Mesodermal cell (in vitro differentiated cells): ENCODE data around the gene CCDC148.

ENCODE experiments used
- H3K27ac ChIP-seq: 2 replicates; pipeline ENCODE4 v1.7.0; 2013; ENCODE audit warnings: mild to moderate bottlenecking, low read depth, low read length, moderate library complexity; ENCODE audit not compliant: severe bottlenecking
- H3K36me3 ChIP-seq: 2 replicates; pipeline ENCODE4 v1.7.1; 2013; ENCODE audit warnings: mild to moderate bottlenecking, low read length, moderate library complexity; ENCODE audit not compliant: control insufficient read depth, insufficient read depth
- H3K4me1 ChIP-seq: one replicate; pipeline ENCODE4 v1.7.1; 2013; ENCODE audit warnings: mild to moderate bottlenecking, low read length; ENCODE audit not compliant: insufficient read depth, control insufficient read depth, poor library complexity, severe bottlenecking
- H3K4me3 ChIP-seq: 2 replicates; pipeline ENCODE4 v1.7.0; 2013; ENCODE audit warnings: low read length, control low read depth, mild to moderate bottlenecking; ENCODE audit not compliant: insufficient read depth, poor library complexity, severe bottlenecking; ENCODE audit errors: extremely low read depth
- H3K9me3 ChIP-seq: 2 replicates; pipeline ENCODE4 v1.7.1; 2013; ENCODE audit warnings: mild to moderate bottlenecking, low read length, moderate library complexity; ENCODE audit not compliant: control insufficient read depth
- WGBS, 2 experiments: methylation state at CpG; one replicate each; pipeline ENCODE4 v1.1.5; 2013; ENCODE audit warnings: missing lambda C conversion rate in 2 of 2; ENCODE audit not compliant: insufficient coverage in 2 of 2; 5-methylcytosine and 5-hydroxymethylcytosine counted together

Gene CCDC148

GRCh38 chr2:158138255-158138654, 318.3 kb downstream of the CCDC148 start:
- H3K4me1 ChIP-seq: no peaks in the 10 kb centered on the region
- H3K36me3 ChIP-seq: no peaks in the 10 kb centered on the region
- H3K9me3 ChIP-seq: no peaks in the 10 kb centered on the region
- no peak overlapping the region for H3K27ac ChIP-seq
- WGBS, 2 experiments: 82 to 100% methylated on average over 2 to 3 of the region's 5 CpGs
- H3K4me3 ChIP-seq: no peak overlapping the region

DNA sequence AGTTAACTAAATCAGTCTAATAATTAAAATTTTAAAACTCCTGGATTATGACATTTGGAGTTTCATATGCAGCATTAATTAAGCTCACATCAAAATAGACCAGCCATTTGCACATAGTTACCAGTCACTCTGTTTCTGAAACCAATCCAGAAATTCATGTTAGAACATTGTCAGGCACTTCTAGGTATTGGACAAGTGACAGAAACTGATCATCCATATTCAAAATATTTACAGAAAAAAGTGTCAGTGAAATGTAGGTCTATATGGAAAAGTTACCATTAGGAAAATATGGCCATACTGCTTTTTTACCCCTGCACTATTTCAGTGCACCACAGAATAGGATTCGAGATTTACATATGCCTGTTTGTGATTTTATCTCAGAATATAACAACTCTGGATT, 321.5 kb downstream of the CCDC148 start:
- H3K36me3 ChIP-seq: no peaks in the 10 kb centered on the region
- H3K27ac ChIP-seq: no peak overlapping the region
- WGBS, 2 experiments: no CpG with 5 or more reads among the region's 1 CpG
- H3K4me3 ChIP-seq: no peak overlapping the region
- H3K4me1 ChIP-seq: no peaks in the 10 kb centered on the region
- H3K9me3 ChIP-seq: no peaks in the 10 kb centered on the region

DNA sequence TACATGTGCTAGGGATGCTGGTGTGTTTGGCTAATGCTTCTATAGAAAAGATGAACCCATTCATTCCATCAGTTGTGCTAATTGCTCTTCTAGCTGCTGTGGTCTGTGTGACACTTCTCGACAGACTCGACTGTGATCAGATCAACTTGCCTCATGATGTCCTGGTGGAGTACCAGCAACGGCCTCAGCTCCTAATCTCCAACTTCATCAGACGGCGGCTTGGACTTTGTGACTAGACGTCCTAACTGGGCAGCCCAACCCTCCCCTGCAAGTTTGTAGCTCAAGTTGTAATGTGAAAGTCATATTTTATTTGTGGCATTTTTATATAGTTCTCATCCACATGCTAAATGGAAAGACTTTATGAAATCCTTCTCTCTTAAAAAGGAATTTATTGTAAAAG, 321.9 kb downstream of the CCDC148 start:
- no peaks in the 10 kb centered on the region for H3K4me1 ChIP-seq
- 96 to 100% methylated on average over 2 to 3 of the region's 6 CpGs for WGBS, 2 experiments
- H3K9me3 ChIP-seq: no peaks in the 10 kb centered on the region
- H3K36me3 ChIP-seq: no peaks in the 10 kb centered on the region
- H3K27ac ChIP-seq: no peak overlapping the region
- H3K4me3 ChIP-seq: no peak overlapping the region

GRCh38 chr2:158134055-158134454, 322.5 kb downstream of the CCDC148 start:
- WGBS, 2 experiments: 98 to 100% methylated on average over 2 to 4 of the region's 4 CpGs
- Histone ChIP-seq H3K36me3 (no peaks in the 10 kb centered on the region), H3K4me1 (no peaks in the 10 kb centered on the region), H3K4me3 (no peak overlapping the region), H3K27ac (no peak overlapping the region), H3K9me3 (no peaks in the 10 kb centered on the region)

DNA sequence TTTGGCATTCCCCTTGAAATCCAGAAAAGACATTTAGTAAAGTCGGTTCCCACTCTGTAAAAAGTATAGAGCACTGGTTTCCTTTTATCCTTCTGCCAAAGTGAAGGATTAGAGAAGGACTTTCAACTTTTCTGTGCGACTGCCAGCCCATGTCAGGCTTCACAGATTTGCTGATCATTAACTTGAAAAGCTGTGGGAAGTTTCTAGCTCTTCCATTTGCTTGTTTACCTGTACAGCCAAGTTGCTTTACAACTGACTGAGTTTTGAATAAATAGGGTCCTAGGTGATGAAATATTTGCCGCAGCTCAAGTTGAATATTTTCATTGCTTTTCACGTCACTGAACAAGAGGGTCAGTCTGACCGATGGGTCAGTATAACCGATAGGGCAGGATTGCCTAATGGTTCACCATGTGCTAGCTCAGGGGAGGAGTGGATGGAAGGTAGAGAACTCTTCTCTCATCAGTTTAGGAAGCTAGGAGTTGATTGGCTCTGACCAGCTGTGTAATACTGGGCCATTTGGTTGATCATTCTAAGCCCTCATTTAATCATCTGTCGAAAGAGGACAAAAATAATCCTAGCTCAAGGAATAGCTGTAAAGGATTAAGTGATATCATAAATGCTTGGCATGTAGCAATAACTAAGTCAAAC, 324.5 kb downstream of the CCDC148 start:
- no peaks in the 10 kb centered on the region for H3K9me3 ChIP-seq
- H3K4me1 ChIP-seq: no peaks in the 10 kb centered on the region
- no peak overlapping the region for H3K4me3 ChIP-seq
- no peaks in the 10 kb centered on the region for H3K36me3 ChIP-seq
- WGBS, 2 experiments: 93 to 100% methylated on average over 6 of the region's 7 CpGs
- H3K27ac ChIP-seq: no peak overlapping the region

GRCh38 chr2:158131483-158131912, 325.1 kb downstream of the CCDC148 start:
- Histone ChIP-seq H3K9me3 (no peaks in the 10 kb centered on the region), H3K27ac (no peak overlapping the region), H3K36me3 (no peaks in the 10 kb centered on the region), H3K4me3 (no peak overlapping the region), H3K4me1 (no peaks in the 10 kb centered on the region)
- 82 to 100% methylated on average over 1 of the region's 1 CpG for WGBS, 2 experiments

DNA sequence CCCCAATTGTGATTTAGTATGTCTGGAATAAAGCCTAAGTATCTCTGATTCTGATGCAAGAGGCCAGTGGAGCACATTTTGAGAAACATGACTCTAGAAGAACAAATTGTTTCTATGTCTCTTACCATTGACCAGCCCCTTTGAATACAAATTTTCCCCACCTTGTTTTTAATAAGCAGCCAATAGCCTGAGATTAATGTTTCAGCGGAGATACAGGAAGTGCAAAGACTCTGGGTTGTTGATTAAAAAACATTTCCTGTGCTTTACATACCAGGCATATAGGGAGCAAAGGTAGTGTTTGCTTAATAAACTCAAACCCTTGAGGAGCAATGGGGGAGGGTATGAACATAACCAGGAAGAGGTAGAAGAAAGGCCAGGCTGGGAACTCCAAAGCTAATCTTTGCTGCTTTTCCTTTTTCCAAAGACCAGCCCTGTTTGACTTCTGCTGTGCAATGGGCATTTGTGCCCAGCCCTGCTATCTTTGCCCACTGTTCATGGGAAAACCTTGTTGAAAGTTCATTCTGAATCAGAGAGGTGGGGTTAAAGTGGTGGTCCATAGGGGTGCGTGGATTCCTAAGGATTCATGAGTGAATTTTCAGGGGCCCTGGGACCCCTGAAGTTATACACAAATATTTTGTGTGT, 325.6 kb downstream of the CCDC148 start:
- Histone ChIP-seq H3K9me3 (no peaks in the 10 kb centered on the region), H3K27ac (no peak overlapping the region), H3K4me3 (no peak overlapping the region), H3K36me3 (no peaks in the 10 kb centered on the region), H3K4me1 (no peaks in the 10 kb centered on the region)
- 83 to 100% methylated on average over 1 to 2 of the region's 2 CpGs for WGBS, 2 experiments

DNA sequence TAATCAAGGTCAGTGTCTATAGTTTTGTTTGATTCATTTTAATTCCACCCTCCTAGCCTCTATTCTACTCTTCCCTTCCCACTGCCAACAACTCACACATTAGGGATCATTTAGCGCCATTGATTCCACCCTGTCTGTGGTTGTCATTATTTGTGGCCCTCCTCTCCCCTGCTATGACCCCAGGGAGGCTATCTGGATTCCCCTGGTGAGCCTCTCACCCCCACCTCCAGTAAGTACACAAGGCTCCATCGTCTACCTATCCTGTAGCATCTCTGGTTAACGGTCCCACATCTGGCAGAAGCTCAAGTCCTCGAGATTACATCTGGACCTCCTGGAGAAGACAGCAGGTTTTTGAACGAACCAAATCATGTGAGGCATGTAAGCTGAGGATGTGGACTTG, 327.5 kb downstream of the CCDC148 start:
- H3K27ac ChIP-seq: no peak overlapping the region
- no peaks in the 10 kb centered on the region for H3K9me3 ChIP-seq

DNA sequence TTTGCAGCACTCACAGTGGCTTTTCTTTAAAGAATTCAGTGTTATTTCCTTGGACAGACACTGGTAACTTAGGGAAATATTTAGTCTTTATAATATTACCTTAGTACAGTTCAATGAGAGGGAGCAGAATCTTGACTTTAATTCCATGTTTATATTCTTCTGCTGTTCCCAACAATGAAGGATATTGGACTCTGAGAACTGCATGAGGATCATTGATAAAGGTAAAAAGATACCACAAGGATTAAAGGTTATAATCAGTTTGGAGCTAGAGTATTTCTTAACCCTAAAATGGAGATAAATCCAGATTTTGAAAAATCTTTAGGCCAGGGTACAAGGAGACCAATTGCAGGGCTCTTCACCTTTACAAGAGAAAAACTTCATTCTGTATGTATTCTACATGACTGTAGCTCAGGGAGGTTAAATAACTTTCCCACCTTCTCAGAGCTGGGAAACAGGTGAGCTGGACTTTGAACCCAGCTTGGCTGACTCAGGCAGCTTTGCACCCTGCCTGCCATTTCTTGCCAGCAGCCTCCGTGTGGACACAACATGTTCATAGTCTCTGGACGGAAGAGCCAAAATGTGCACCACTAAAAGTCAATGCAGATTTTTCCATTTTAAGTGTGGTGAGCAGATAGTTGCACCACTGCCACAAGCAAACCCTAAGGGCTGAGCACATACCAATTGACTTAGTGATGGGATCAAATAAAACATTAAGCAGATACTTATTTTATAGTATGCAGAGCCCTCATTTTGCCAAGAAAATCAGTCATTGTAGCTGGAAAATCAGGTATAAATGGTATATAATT, 328.2 kb downstream of the CCDC148 start:
- WGBS, 2 experiments: 80 to 92% methylated on average over 1 to 2 of the region's 2 CpGs
- H3K9me3 ChIP-seq: no peaks in the 10 kb centered on the region
- H3K4me3 ChIP-seq: no peak overlapping the region
- no peaks in the 10 kb centered on the region for H3K4me1 ChIP-seq
- no peak overlapping the region for H3K27ac ChIP-seq
- H3K36me3 ChIP-seq: no peaks in the 10 kb centered on the region

More for the DNA sequence above, 327.5 kb downstream of the CCDC148 start:
- H3K4me3 ChIP-seq: no peak overlapping the region
- WGBS, 2 experiments: 79 to 84% methylated on average over 5 of the region's 5 CpGs
- no peaks in the 10 kb centered on the region for H3K36me3 ChIP-seq
- H3K4me1 ChIP-seq: no peaks in the 10 kb centered on the region

DNA sequence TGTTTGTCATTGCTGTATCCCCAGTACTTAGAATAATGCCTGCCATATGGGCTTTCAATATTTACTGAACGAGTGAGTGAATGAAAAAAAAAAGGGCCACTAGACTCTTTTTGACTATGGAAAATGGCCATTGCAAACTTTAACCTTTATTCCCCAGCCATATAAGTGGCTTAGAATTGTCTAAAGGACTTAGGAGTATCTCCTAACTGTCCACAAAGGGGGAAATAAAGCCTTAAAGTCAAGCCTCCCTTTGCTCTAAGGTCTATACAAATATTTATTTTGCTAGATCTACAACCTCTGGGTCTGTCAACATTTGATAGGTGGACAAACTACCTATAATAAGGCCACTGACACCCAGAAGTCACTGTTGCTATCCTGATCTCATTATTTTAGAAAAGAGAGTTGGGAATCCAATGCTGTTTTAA, 329.2 kb downstream of the CCDC148 start:
- no peak overlapping the region for H3K4me3 ChIP-seq
- WGBS, 2 experiments: no CpG with 5 or more reads among the region's 1 CpG
- no peak overlapping the region for H3K27ac ChIP-seq
- no peaks in the 10 kb centered on the region for H3K9me3 ChIP-seq
- no peaks in the 10 kb centered on the region for H3K36me3 ChIP-seq
- no peaks in the 10 kb centered on the region for H3K4me1 ChIP-seq
